Activated naive CD8-positive, alpha-beta T cell (primary cell): ENCODE results near the gene GATC.

ENCODE experiments used
- H3K27ac Mint-ChIP-seq: one replicate; pipeline ENCODE4 v1.8.0; 2021; ENCODE audit warnings: mixed read lengths
- H3K27me3 Mint-ChIP-seq: one replicate; pipeline ENCODE4 v1.8.0; 2021; ENCODE audit warnings: mixed read lengths
- H3K36me3 Mint-ChIP-seq: one replicate; pipeline ENCODE4 v1.8.0; 2021; ENCODE audit warnings: mixed read lengths
- H3K4me1 Mint-ChIP-seq: one replicate; pipeline ENCODE4 v1.8.0; 2021; ENCODE audit warnings: low read depth, mixed read lengths
- H3K4me3 Mint-ChIP-seq: one replicate; pipeline ENCODE4 v1.8.0; 2021; ENCODE audit warnings: mild to moderate bottlenecking, mixed read lengths
- H3K9me3 Mint-ChIP-seq: one replicate; pipeline ENCODE4 v1.8.0; 2021; ENCODE audit warnings: low read depth, mixed read lengths

GATC gene

DNA sequence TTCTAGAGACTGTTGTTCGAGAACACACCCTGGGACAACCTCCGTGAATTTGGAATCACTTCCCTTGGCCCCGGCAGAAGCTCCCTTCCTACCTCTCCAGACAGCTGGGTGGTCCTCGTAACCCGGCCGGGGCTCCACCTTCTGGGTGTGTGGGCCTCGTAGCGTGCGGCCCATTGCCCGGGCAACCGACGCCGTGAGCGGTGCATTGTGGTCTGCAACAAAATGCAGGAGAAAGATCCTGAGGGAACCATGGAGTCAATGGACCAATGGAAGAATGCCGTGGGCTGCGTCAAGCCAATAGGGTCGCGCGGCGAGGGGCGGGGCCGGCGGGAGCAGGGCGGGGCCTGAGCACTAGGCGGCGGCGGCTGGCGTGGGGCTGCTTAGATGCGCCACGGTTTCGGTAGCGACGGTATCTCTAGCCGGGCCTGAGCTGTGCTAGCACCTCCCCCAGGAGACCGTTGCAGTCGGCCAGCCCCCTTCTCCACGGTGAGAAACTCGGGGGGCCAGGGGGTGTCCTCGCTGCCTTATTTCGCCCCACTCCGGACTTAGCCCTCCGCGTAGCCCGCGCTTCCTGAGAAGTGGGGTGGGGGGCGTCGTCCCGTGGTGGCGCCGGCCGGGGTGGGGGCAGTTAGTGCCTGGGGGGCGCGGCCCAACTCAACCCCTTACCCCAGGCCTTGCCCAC, 49.6 kb downstream of the GATC start, which contains the start of gene DYNLL1:
TSS of gene DYNLL1 (plus strand) at position 383 of the 682 bp plus-strand sequence. CDS start 309 bp downstream, outside the sequence.
- H3K9me3 Mint-ChIP-seq = no peaks in the 10 kb centered on the region
- H3K27me3 Mint-ChIP-seq = no peaks in the 10 kb centered on the region
- H3K36me3 Mint-ChIP-seq = peaks cover 4% of the 10 kb centered on the region
- H3K27ac Mint-ChIP-seq = peak within 1 kb of the TSS; percentile 93
- H3K4me1 Mint-ChIP-seq = peaks cover 25% of the 10 kb centered on the region
- H3K4me3 Mint-ChIP-seq = peak within 1 kb of the TSS; percentile 95

DNA sequence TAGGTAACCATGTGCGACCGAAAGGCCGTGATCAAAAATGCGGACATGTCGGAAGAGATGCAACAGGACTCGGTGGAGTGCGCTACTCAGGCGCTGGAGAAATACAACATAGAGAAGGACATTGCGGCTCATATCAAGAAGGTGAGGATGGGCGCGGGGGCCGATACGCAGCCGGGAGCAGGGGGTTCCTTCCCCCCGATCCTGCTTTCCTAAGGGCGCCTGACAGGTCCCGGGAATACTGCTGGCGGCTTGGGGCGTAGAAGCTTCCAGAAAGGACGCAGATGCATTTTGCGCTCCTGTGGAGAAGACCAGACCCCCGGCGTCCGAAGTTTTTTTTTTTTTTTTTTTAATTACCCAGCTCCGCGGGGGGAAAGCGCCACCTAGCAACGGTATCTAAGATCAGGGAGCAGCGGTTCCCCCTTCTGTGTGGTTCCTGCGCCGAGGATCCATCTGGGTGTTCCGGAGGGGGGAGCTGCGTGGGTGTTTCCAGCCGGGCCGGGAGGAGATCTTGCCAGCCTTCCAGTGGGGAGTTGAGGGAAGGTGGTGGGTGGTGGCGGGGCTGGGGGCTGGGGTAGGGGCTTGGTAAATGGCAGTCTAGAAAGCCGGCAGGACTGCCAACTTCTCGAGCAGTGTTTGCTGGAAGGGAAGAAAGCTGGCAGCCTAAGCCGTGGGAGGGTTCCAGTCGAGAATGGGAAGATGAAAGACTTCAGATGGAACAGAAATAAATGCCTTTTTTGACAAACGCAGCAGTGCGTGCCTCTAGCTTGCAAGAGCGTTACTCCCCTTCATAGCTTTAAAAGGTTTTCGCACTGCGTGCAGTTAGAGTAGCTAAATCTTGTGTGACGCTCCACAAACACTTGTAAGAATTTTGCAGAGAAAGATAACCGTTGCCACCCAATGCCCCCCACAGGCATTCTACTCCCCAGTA, 50.4 kb downstream of the GATC start:
- peak overlapping the region; percentile 95 for H3K4me3 Mint-ChIP-seq
- no peaks in the 10 kb centered on the region for H3K27me3 Mint-ChIP-seq
- H3K4me1 Mint-ChIP-seq = peaks cover 25% of the 10 kb centered on the region
- H3K27ac Mint-ChIP-seq = peak overlapping the region; percentile 93
- peaks cover 4% of the 10 kb centered on the region for H3K36me3 Mint-ChIP-seq
- no peaks in the 10 kb centered on the region for H3K9me3 Mint-ChIP-seq

DNA sequence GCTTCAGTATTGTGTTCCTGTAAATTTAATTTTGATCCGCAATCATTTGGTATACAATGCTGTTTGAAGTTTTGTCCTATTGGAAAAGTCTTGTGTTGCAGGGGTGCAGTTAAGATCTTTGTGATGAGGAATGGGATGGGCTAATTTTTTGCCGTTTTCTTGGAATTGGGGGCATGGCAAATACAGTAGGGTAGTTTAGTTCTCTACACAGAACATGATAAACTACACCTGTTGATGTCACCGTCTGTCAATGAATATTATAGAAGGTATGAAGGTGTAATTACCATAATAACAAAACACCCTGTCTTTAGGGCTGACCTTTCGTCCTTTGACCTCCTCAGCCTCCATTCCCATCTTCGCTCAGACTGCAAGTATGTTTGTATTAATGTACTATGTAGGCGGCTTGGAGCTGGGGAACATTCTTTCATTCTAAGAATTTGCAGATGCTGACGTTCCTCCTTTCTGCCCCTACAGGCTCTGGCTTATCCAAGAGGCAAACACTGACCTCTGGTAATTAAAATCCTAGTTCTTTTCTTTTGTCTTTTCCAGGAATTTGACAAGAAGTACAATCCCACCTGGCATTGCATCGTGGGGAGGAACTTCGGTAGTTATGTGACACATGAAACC, 51.4 kb downstream of the GATC start:
- H3K9me3 Mint-ChIP-seq = no peaks in the 10 kb centered on the region
- H3K36me3 Mint-ChIP-seq = peaks cover 4% of the 10 kb centered on the region
- peaks cover 25% of the 10 kb centered on the region for H3K4me1 Mint-ChIP-seq
- no peaks in the 10 kb centered on the region for H3K27me3 Mint-ChIP-seq
- peak overlapping the region; percentile 95 for H3K4me3 Mint-ChIP-seq
- peak overlapping the region; percentile 93 for H3K27ac Mint-ChIP-seq

DNA sequence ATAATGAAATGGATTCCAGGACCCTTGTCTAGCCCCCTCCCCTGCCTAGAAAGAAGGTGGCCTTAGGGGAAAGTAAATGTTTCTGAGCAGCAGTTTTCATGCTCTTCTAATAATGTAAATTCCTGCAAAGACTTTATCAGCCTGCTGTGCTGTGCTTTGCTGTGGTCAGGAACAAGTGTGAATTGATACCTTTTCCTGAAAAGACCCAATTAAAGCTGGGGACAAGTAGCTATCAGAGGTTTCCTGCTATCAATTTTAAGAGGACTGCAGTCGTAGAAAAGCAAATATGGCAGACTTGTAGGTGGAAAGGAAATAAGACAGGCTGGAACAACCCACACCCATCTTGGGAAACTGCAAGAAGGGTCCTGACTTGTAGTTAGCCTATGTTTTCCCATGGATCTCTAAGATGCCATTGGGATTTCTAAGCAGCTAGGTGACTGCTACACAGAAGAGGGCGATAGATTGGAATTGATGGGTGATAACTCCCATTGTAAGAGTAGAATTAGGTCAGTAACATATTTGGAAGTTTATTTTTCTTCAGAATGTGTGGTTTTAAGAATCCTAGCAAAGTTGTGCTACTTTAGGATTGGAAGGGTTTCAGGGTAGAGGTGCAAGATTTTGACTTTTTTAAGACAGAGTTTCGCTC, 52.7 kb downstream of the GATC start:
- no peaks in the 10 kb centered on the region for H3K27me3 Mint-ChIP-seq
- no peak overlapping the region for H3K4me3 Mint-ChIP-seq
- H3K36me3 Mint-ChIP-seq = peaks cover 9% of the 10 kb centered on the region
- peaks cover 25% of the 10 kb centered on the region for H3K4me1 Mint-ChIP-seq
- H3K9me3 Mint-ChIP-seq = no peaks in the 10 kb centered on the region
- H3K27ac Mint-ChIP-seq = peak overlapping the region; percentile 5

DNA sequence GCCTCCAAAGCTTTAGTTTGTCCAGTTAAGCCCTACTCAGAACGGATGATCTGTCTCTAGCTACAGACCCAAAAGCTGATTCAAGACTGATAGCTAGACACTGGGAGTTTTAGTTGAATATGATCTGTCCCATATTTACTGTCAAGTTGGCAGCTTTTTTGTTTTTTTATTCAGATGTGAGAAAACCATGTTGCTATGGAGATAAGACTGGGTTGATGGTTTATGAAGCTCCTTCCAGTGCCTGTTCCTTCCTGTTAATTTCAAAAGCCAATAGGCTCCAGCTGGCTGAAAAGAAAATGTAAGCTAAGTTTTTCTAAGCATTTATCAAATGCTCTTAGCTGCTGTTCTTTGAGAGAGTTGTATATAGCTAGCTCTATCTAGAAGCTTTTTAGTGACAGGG, 54.3 kb downstream of the GATC start:
- Mint-ChIP-seq H3K36me3 (peaks cover 10% of the 10 kb centered on the region), H3K4me1 (peaks cover 17% of the 10 kb centered on the region), H3K9me3 (no peaks in the 10 kb centered on the region), H3K27me3 (no peaks in the 10 kb centered on the region), H3K4me3 (no peak overlapping the region), H3K27ac (peak overlapping the region; percentile 34)

DNA sequence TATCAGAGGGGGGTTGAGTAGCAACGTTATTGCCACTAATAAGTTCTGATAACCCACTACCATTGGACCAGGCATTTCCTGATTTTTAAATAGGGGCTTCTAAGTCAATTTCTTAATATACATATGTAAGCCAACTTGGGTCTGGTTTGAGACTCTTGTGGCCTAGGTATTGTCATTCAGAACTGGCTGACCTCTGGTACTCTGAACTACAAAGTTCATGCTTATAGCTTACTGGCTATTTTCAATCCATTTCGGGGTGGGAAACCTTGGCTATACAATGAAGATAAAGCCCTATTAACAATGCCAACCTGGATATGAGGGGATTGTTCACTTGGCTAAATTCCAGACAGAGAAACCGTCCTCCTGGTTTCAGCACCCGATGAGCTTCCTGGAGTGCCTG, 58.3 kb downstream of the GATC start:
- H3K4me1 Mint-ChIP-seq = no peaks in the 10 kb centered on the region
- no peaks in the 10 kb centered on the region for H3K27me3 Mint-ChIP-seq
- no peak overlapping the region for H3K27ac Mint-ChIP-seq
- no peaks in the 10 kb centered on the region for H3K9me3 Mint-ChIP-seq
- no peak overlapping the region for H3K4me3 Mint-ChIP-seq
- peaks cover 9% of the 10 kb centered on the region for H3K36me3 Mint-ChIP-seq

DNA sequence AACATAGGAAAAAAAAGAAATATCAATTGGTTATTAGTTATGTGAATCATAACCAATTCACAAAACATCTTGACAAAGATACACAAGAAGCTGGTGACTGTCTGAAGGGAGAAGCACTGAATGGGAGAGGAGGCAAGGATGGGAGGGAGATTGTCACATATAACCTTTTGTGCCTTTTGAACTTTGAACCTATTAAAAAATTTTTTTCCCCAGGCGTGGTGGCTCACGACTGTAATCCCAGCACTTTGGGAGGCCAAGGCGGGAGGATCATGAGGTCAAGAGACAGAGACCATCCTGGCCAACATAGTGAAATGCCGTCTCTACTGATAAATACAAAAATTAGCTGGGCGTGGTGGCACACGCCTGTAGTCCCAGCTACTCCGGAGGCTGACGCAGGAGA, 62.3 kb downstream of the GATC start:
- Mint-ChIP-seq H3K4me1 (no peaks in the 10 kb centered on the region), H3K36me3 (peaks cover 5% of the 10 kb centered on the region), H3K4me3 (no peak overlapping the region), H3K27ac (no peak overlapping the region), H3K27me3 (no peaks in the 10 kb centered on the region), H3K9me3 (no peaks in the 10 kb centered on the region)
